OCI-LY7 (cell line): ENCODE data around the gene POLDIP3.

ENCODE experiments used
- EZH2phosphoT487 ChIP-seq: fragments of 200-600 bp; sonication (generic); IDR thresholded peaks from 2 replicates; pipeline ENCODE4 v1.6.1; 2018; ENCODE audit warnings: low read depth, borderline replicate concordance, mild to moderate bottlenecking, mixed run types, antibody characterized with exemption, low read length, moderate library complexity, mixed read lengths
- TF ChIP-seq, protein P1 (sequence below): fragments of 200-600 bp; sonication (generic); conservative IDR thresholded peaks from 2 replicates; pipeline ENCODE4 v1.5.1; 2014; ENCODE audit warnings: mild to moderate bottlenecking, antibody characterized with exemption, low read length, moderate library complexity, mixed read lengths

DNA sequence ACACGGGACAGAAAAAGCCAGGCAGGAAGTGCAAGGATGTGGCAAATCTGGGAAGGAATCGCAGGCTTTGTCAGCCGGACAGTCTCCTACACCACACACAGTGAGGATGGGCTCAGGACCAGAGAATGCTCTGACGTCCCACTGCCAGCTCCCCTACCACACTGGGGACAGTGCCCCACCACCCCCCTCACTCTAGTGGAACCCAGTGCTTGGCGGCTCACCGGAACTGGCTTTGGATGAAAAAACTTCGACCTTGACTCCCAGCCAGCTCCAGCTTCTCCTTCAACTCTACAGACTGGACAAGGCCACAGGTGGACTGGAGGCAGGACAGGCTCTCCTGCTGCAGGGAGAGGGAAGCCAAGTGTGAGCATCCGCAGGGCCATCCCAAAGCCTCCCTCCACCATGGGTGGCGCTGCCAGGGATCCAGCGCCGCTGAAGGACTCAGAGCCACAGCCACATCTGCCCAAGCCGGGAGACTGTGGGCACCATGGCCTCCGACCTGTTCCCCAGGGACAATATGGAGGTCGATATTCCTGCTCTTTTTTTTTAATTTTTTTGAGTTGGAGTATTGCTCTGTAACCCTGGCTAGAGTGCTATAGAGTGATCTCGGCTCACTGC, 37.0 kb downstream of the POLDIP3 start:
- TF ChIP-seq, protein P1, sequence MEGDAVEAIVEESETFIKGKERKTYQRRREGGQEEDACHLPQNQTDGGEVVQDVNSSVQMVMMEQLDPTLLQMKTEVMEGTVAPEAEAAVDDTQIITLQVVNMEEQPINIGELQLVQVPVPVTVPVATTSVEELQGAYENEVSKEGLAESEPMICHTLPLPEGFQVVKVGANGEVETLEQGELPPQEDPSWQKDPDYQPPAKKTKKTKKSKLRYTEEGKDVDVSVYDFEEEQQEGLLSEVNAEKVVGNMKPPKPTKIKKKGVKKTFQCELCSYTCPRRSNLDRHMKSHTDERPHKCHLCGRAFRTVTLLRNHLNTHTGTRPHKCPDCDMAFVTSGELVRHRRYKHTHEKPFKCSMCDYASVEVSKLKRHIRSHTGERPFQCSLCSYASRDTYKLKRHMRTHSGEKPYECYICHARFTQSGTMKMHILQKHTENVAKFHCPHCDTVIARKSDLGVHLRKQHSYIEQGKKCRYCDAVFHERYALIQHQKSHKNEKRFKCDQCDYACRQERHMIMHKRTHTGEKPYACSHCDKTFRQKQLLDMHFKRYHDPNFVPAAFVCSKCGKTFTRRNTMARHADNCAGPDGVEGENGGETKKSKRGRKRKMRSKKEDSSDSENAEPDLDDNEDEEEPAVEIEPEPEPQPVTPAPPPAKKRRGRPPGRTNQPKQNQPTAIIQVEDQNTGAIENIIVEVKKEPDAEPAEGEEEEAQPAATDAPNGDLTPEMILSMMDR = no peak
- TF ChIP-seq EZH2phosphoT487 = no peak
